Fibroblast of skin of left biceps (primary cell): ENCODE data around the gene RAPGEF1.
A peak's percentile ranks its signal among the peaks of the same experiment; 100 is the strongest.

ENCODE experiments used
- DNase-seq, 2 experiments: peaks; one replicate each; pipeline ENCODE4 v3.0.0-alpha.2; 2013; ENCODE audit warnings: low read depth in 2 of 2

The RAPGEF1 gene

DNA sequence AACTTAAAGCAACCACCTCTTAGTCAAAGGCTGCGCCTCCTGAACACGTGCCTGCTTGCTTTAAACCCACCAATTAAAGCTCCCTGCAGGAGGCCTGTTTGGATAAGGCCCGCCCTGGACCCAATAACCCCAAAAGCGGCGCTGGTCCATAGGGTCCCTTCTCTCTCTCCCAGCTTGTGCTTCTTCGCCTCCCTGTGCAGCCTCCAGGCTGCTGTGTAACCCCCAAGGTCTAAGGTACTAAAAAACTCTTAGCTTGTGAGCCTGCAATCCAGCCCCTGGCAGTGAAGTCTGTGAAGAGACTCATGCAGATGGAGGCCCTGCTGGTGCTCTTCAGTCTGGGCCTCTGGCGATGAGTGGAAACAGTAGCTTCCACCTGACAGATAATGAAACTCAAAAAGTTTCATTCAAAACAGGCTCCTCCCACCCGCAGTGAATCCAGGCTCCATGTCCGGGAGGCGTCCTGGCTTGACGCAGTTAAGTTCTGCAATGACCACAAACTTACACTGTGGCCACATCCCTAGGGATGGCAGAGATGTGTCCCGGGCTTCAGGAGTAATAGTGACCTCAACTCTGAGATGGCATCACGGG lies 97.3 kb downstream of the RAPGEF1 start:
- DNase-seq = no peak

- no peak for DNase-seq
Observed at GRCh38 chr9:131641618-131642495, 98.0 kb downstream of the RAPGEF1 start.

DNA sequence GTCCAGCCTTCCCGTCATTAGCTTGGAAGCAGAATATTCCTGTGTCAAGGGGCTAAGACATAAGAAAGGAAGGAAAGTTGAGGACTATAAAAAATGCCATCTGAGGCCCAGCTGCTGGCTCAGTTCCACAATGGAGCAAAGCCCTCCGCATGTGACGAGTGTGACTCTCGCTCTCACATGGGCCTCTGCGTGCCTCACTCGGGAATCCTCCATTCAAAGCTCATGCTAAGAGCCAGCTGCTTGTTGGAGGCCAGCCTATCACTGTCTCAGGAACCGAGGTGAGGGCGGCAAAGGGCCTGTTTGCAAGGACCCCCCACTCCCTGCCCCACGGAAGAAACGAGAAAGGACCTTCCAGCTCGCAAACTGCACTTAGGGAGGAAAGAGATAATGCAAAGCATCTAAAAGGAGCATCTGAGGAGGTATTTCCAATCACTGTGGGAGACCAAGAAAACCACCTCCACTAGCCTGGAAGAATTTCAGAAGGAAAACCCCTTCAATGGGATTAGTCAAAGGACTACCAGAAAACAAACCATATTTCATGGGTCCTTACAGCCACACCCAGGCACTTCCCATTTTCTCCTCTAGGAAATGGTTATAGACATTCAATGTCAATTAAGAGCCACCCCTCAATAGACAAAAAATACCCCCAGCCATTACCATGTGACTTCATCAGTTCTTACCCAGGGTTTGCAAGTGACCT lies 99.3 kb downstream of the RAPGEF1 start:
- no peak for DNase-seq

DNA sequence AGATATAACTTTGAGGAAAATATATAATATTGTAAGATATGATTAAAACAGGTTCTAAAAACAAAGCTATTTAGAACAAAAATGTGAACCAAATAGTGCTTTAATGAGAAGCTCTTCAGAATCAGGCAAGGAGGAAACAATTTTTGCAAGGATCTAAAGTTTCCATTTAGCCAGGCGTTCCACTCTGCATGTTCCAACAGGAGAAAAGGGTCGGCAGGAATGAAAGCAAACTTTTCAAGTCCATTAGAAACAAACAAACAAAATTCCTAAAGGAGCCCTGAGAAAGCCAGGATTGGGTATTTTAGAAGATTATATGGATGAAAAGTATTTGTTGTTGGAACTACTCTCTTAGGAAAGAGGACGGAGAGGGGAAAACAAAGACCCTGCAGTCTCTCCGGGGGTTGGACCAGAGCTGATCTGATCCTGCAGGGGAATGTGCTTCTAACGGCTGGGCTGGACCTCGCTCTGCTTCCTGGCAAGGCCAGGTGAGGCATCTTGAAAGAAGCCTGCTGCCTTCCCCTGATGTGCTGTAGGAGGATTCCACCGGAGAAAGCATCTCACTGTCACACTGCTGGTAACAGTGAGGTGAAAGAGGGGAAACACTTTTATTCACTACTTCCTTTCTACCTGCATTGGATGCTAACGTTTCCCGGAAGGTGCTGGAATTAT lies 100.0 kb downstream of the RAPGEF1 start:
- DNase-seq = no peak

GRCh38 chr9:131636593-131636992 lies 103.3 kb downstream of the RAPGEF1 start:
- DNase-seq = no peak

DNA sequence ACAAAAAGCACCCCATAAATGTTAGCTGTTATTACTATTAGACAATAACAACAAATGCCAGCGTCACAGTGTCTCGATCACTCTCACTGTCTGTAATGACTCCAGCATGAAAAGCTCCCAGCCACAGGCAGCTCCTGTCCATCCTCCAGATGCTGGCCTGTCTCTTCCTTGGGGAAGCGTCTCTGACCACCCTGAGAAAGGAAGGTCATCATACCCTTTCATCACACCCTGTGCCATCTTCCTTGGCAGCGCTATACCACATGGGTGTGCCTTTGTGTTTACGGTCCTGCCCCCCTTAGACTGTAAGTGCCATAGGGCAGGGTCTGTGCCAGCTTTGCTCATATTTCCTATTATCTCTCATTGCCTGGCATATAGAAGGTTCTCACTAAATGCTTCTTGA lies 104.0 kb downstream of the RAPGEF1 start:
- DNase-seq = no peak

DNA sequence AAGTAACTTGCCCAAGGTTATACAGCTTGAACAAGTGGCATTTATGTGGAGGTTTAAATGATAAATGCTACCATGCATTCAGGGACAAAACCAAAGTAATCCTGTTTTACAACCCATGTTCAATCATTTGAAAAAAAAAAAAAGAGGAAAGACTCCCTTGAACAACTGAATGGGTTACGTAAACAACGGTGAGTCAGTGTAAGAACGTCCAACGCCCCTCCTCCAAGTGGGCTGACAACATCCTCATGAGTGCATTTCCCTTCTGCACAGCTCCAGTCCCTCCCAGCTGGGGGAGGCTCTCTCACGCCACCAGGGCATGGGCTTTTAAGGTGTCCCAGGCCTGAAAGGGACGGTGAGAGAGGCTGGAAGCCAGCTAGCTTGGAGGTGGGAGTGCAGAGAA lies 104.6 kb downstream of the RAPGEF1 start:
- peak; percentile 83 to 86 for DNase-seq

DNA sequence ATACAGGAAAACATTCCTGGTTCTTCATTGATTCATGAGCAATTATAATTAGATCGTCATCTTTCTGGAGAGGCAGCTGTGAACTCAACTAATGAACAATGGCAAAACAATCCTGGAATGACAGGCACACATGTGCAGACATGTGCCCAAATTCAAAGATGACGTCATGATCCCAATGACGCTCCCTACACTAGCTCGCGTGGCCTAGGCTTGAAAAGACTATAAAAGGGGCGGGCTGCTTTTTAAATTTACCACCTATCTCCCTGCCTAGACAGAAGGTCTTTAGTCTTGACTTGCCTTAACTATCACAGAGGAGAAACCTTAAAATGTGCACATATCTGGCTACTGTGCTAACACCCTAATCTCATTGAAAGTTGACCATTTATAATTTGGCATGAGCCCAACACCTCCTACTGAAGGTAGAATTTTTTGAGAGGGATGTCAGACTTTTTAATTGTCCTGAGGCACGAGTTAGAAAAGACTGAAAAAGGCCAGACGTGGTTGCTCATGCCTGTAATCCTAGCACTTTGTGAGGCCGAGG lies 106.3 kb downstream of the RAPGEF1 start:
- DNase-seq = peak in 1 of 2 experiments; percentile 31

- DNase-seq = no peak
Observed at GRCh38 chr9:131631306-131631705, 108.6 kb downstream of the RAPGEF1 start.

GRCh38 chr9:131630205-131630831 lies 109.6 kb downstream of the RAPGEF1 start:
- DNase-seq = no peak

GRCh38 chr9:131629825-131630204 lies 110.1 kb downstream of the RAPGEF1 start:
- DNase-seq = no peak

- DNase-seq = no peak
Observed at GRCh38 chr9:131629226-131629500, 110.7 kb downstream of the RAPGEF1 start.

DNA sequence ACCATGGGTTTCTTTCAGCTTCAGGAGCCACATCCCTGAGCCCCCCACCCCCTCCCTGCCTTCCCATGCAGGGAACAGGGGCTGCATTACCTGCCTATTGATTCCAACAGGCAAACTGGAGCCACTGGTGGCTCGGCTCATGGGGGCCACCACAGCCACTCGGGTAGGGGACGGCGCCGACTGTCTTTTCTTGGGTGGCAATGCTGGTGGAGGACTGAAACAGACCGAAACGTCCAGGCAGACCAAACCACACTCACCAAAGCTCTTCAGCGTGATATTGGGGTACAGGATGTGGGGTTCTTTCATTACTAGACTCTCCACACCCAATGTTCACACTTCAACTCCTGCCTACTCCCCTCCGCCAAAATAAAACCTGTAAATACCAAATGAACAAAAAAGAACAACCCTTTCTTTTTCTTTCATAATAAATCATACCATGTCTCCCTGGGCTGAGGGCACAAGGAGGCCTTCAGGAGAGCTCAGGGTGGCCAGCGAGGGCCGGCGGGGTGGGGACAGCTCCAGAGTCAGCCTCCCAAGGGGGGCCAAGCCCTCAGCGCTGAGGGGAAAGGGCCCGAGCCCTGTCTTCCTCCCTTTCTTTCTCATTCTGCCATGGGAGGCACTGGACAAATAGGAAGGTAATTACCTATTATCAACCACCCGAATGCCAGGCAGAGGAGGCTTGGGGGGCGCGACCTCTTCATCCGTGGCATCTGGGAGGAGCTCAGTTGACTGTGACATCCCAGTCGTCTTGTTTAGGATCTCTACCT lies 111.2 kb downstream of the RAPGEF1 start:
- DNase-seq = no peak

DNA sequence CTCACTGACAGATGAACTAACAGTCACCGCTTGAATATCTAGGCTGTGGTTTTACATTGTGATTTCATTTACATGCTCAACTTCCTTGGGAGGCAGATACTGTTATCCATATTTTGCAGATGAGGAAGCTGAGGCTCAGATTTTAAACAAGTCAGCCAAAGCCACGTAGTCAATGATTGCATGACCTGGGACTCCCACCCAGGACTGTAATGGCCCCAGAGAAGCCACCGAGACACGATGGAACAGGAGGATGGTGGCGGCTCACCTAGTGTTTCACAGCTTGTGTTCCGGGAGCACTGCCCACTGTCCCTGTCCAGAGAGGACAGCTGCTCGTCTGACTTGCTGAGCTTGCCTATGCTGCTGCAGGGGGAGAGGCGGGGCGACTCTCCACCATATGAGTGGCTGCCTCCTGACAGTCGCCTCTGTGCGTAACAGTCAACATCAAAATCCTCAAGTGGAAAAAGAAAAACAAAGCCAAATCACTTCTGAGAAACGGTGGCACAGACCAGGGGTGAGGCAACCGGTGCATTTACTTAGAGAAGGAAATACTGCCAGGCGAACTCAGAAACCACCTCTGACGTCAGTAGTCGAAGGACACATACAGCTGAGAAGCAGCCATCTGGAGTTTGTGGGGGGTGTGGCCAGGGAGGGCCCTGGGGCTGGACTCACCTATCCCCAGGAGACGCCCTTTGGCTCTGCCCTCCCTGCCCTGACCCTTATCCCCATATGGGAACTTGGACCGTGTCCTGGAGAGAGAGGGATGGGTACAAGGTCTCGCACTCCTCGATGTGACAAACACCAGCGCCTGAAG lies 112.0 kb downstream of the RAPGEF1 start:
- DNase-seq = peak; percentile 63 to 68

DNA sequence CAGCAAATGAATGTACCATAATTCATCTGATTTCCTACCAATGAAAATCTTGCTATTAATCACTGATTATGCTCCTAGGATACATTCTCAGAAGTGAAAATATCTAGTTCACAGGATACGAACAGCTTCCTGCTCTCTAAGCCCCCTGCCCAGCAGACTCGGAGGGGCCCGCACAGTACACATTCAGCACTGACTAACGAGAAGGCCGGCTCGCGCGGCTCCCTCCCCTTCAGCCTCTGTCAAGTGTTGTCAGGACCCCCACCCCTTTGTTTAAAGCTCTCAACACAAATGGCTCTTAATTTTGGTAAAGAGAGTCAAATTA lies 112.6 kb downstream of the RAPGEF1 start:
- no peak for DNase-seq

- no peak for DNase-seq
Observed at GRCh38 chr9:131625790-131626670, 113.8 kb downstream of the RAPGEF1 start.

GRCh38 chr9:131625508-131625787 lies 114.4 kb downstream of the RAPGEF1 start:
- DNase-seq = no peak

DNA sequence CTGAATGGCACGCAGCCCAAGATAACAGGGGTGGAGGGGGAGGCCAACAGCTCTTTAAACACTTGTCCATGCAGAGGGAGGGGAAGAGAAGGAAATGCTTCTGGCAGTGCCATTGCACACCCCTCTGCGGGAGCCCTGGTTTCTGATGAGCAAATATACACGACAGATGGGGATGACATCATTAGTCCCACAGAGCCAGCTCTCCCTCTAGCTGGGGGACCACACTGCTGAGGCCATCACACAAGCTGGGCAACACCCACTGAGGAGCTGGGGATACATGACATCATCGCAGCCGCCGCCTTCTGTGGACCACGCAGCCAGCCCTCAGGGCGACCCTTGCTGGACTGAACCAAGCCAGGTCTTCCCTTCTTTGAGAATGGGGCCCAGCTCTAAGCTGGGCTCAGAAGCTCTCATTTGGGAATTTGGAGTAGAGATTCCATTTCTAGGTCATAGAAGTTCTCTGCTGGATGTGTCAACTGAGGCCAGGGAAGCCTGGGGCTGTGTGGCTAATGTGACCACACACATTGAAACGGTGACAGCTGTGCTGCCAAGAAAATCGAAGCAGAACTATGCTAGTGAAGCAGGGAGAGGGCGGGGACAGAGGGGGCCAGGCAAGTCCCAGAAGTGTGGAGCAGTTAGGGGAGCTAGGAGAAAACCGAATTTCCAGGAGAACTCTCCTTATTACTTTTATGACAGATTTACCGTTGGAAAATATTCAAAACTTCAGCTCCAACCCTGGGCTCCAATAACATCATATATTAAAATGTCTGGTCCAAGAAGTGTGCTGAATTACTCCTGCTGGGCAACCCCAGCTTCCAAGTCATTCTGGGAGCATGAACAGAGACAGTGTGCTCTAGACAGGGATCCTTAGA lies 115.0 kb downstream of the RAPGEF1 start:
- DNase-seq = no peak
